ENCODE measurements around the gene TSC22D1.

TSC22D1 gene

GRCh38 chr13:44440046-44440608 lies 136.0 kb downstream of the TSC22D1 start:
- H4K20me1 ChIP-seq (ENCODE audit: insufficient read depth, low read length, poor library complexity, severe bottlenecking) = no peaks in the 10 kb centered on the region
- H3K36me3 ChIP-seq (ENCODE audit: insufficient read depth, low read length) = no peaks in the 10 kb centered on the region
- no peaks in the 10 kb centered on the region for H3K27me3 ChIP-seq (ENCODE audit: insufficient read depth, low read length, poor library complexity, severe bottlenecking)
- no peaks in the 10 kb centered on the region for H3F3A ChIP-seq (ENCODE audit: low read depth)
- H3K9ac ChIP-seq (ENCODE audit: low read depth, low read length, poor library complexity, severe bottlenecking) = no peak overlapping the region
- peaks cover 23% of the 10 kb centered on the region for H3K79me2 ChIP-seq (ENCODE audit: insufficient read depth, low read length)
- H3K4me2 ChIP-seq (ENCODE audit: low read depth, low read length, poor library complexity, severe bottlenecking) = no peak overlapping the region
- H3K9me2 ChIP-seq (replicated peaks; ENCODE audit: low read depth, low read length) = no peaks in the 10 kb centered on the region
- TF ChIP-seq CTCF (conservative IDR thresholded peaks at IDR 0.05; ENCODE audit: low read length) (no peak), EZH2phosphoT487 (IDR thresholded peaks at IDR 0.05; ENCODE audit: borderline replicate concordance) (no peak)
- no peak overlapping the region for H3K4me3 ChIP-seq (ENCODE audit: low read length, poor library complexity, severe bottlenecking)
- peaks cover 11% of the 10 kb centered on the region for H3K4me1 ChIP-seq (ENCODE audit: insufficient read depth, low read length, poor library complexity, severe bottlenecking)
- no peaks in the 10 kb centered on the region for H3K9me3 ChIP-seq (ENCODE audit: insufficient read depth, low read depth, low read length)
- no peak overlapping the region for H2AFZ ChIP-seq (ENCODE audit: low read length)

GRCh38 chr13:44439452-44440024 lies 136.6 kb downstream of the TSC22D1 start:
- H4K20me1 ChIP-seq (ENCODE audit: insufficient read depth, low read length, poor library complexity, severe bottlenecking) = peaks cover 5% of the 10 kb centered on the region
- no peak for TF ChIP-seq EZH2phosphoT487 (IDR thresholded peaks at IDR 0.05; ENCODE audit: borderline replicate concordance)
- TF ChIP-seq CTCF (conservative IDR thresholded peaks at IDR 0.05; ENCODE audit: low read length) = no peak
- no peak overlapping the region for H3K4me2 ChIP-seq (ENCODE audit: low read depth, low read length, poor library complexity, severe bottlenecking)
- H3F3A ChIP-seq (ENCODE audit: low read depth) = no peaks in the 10 kb centered on the region
- H2AFZ ChIP-seq (ENCODE audit: low read length) = no peak overlapping the region
- H3K9me3 ChIP-seq (ENCODE audit: insufficient read depth, low read depth, low read length) = no peaks in the 10 kb centered on the region
- H3K4me3 ChIP-seq (ENCODE audit: low read length, poor library complexity, severe bottlenecking) = no peak overlapping the region
- no peak overlapping the region for H3K9ac ChIP-seq (ENCODE audit: low read depth, low read length, poor library complexity, severe bottlenecking)
- no peaks in the 10 kb centered on the region for H3K27me3 ChIP-seq (ENCODE audit: insufficient read depth, low read length, poor library complexity, severe bottlenecking)
- H3K9me2 ChIP-seq (replicated peaks; ENCODE audit: low read depth, low read length) = no peaks in the 10 kb centered on the region
- peaks cover 3% of the 10 kb centered on the region; the same call in 1 of the 2 replicates for H3K36me3 ChIP-seq (ENCODE audit: insufficient read depth, low read length)
- H3K4me1 ChIP-seq (ENCODE audit: insufficient read depth, low read length, poor library complexity, severe bottlenecking) = peaks cover 14% of the 10 kb centered on the region
- H3K79me2 ChIP-seq (ENCODE audit: insufficient read depth, low read length) = peaks cover 28% of the 10 kb centered on the region

- Histone ChIP-seq H2AFZ (ENCODE audit: low read length) (no peak overlapping the region), H3K4me1 (ENCODE audit: insufficient read depth, low read length, poor library complexity, severe bottlenecking) (peaks cover 26% of the 10 kb centered on the region), H3K36me3 (ENCODE audit: insufficient read depth, low read length) (peaks cover 16% of the 10 kb centered on the region), H3K27me3 (ENCODE audit: insufficient read depth, low read length, poor library complexity, severe bottlenecking) (no peaks in the 10 kb centered on the region), H3K79me2 (ENCODE audit: insufficient read depth, low read length) (peaks cover 38% of the 10 kb centered on the region), H3F3A (ENCODE audit: low read depth) (no peaks in the 10 kb centered on the region), H3K4me2 (ENCODE audit: low read depth, low read length, poor library complexity, severe bottlenecking) (no peak overlapping the region), H4K20me1 (ENCODE audit: insufficient read depth, low read length, poor library complexity, severe bottlenecking) (peaks cover 18% of the 10 kb centered on the region), H3K4me3 (ENCODE audit: low read length, poor library complexity, severe bottlenecking) (no peak overlapping the region), H3K9ac (ENCODE audit: low read depth, low read length, poor library complexity, severe bottlenecking) (peak overlapping the region; percentile 98), H3K9me3 (ENCODE audit: insufficient read depth, low read depth, low read length) (no peaks in the 10 kb centered on the region), H3K9me2 (replicated peaks; ENCODE audit: low read depth, low read length) (no peaks in the 10 kb centered on the region)
- no peak for TF ChIP-seq CTCF (conservative IDR thresholded peaks at IDR 0.05; ENCODE audit: low read length)
These were observed 137.9 kb downstream of the TSC22D1 start for GRCh38 chr13:44438234-44438579.
